ENCODE data around the gene HTT. TPM values are rescaled to one million over a fixed set of nuclear protein-coding genes. Genes with fewer than 3 reads are reported as not detected.

Gene HTT
- total RNA-seq, 1 donor = 44.5 TPM

GRCh38 chr4:3123181-3123671 is 48.7 kb downstream of the HTT start:
- peaks cover 9% of the 10 kb centered on the region for H3K79me2 ChIP-seq (ENCODE audit: insufficient read depth, low read length)
- H3K4me2 ChIP-seq (ENCODE audit: insufficient read depth, low read length) = no peak overlapping the region
- peaks cover 41% of the 10 kb centered on the region for H3K36me3 ChIP-seq (ENCODE audit: insufficient read depth, low read length)

GRCh38 chr4:3124070-3124767 is 49.7 kb downstream of the HTT start:
- H2AFZ ChIP-seq (ENCODE audit: low read length) = no peak overlapping the region
- H3K9me3 ChIP-seq (ENCODE audit: low read depth, low read length) = no peaks in the 10 kb centered on the region
- no peak overlapping the region for H3K4me2 ChIP-seq (ENCODE audit: insufficient read depth, low read length)
- peaks cover 4% of the 10 kb centered on the region for H3K79me2 ChIP-seq (ENCODE audit: insufficient read depth, low read length)
- no peak overlapping the region for H3K4me3 ChIP-seq (ENCODE audit: insufficient read depth, low read length)
- H3K36me3 ChIP-seq (ENCODE audit: insufficient read depth, low read length) = peaks cover 48% of the 10 kb centered on the region
- H3K4me1 ChIP-seq (ENCODE audit: insufficient read depth, low read length) = peaks cover 14% of the 10 kb centered on the region
- H3K27ac ChIP-seq (ENCODE audit: low read depth, low read length) = peak overlapping the region; percentile 38
- H4K20me1 ChIP-seq (ENCODE audit: insufficient read depth, low read length) = no peaks in the 10 kb centered on the region
- no peak for DNase-seq (ENCODE audit: insufficient read length, low spot score, missing footprints)
- no peaks in the 10 kb centered on the region for H3K27me3 ChIP-seq (ENCODE audit: insufficient read depth, low read length)
- TF ChIP-seq, protein P1, sequence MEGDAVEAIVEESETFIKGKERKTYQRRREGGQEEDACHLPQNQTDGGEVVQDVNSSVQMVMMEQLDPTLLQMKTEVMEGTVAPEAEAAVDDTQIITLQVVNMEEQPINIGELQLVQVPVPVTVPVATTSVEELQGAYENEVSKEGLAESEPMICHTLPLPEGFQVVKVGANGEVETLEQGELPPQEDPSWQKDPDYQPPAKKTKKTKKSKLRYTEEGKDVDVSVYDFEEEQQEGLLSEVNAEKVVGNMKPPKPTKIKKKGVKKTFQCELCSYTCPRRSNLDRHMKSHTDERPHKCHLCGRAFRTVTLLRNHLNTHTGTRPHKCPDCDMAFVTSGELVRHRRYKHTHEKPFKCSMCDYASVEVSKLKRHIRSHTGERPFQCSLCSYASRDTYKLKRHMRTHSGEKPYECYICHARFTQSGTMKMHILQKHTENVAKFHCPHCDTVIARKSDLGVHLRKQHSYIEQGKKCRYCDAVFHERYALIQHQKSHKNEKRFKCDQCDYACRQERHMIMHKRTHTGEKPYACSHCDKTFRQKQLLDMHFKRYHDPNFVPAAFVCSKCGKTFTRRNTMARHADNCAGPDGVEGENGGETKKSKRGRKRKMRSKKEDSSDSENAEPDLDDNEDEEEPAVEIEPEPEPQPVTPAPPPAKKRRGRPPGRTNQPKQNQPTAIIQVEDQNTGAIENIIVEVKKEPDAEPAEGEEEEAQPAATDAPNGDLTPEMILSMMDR (IDR thresholded peaks at IDR 0.05; ENCODE audit: extremely low read depth, low read depth, low read length) = no peak

More at GRCh38 chr4:3123181-3123671, 48.7 kb downstream of the HTT start:
- no peaks in the 10 kb centered on the region for H3K27me3 ChIP-seq (ENCODE audit: insufficient read depth, low read length)
- peak overlapping the region; percentile 61 for H3K27ac ChIP-seq (ENCODE audit: low read depth, low read length)
- peaks cover 9% of the 10 kb centered on the region for H3K4me1 ChIP-seq (ENCODE audit: insufficient read depth, low read length)
- H3K9me3 ChIP-seq (ENCODE audit: low read depth, low read length) = no peaks in the 10 kb centered on the region
- TF ChIP-seq, protein P1 (IDR thresholded peaks at IDR 0.05; ENCODE audit: extremely low read depth, low read depth, low read length) = no peak
- no peak overlapping the region for H2AFZ ChIP-seq (ENCODE audit: low read length)
- no peak overlapping the region for H3K4me3 ChIP-seq (ENCODE audit: insufficient read depth, low read length)
- H4K20me1 ChIP-seq (ENCODE audit: insufficient read depth, low read length) = no peaks in the 10 kb centered on the region
- DNase-seq (ENCODE audit: insufficient read length, low spot score, missing footprints) = no peak

GRCh38 chr4:3127112-3127511 is 52.6 kb downstream of the HTT start:
- H2AFZ ChIP-seq (ENCODE audit: low read length) = no peak overlapping the region
- H3K36me3 ChIP-seq (ENCODE audit: insufficient read depth, low read length) = peaks cover 56% of the 10 kb centered on the region
- no peak overlapping the region for H3K27ac ChIP-seq (ENCODE audit: low read depth, low read length)
- H3K27me3 ChIP-seq (ENCODE audit: insufficient read depth, low read length) = no peaks in the 10 kb centered on the region
- TF ChIP-seq, protein P1 (IDR thresholded peaks at IDR 0.05; ENCODE audit: extremely low read depth, low read depth, low read length) = no peak
- no peak overlapping the region for H3K4me3 ChIP-seq (ENCODE audit: insufficient read depth, low read length)
- H4K20me1 ChIP-seq (ENCODE audit: insufficient read depth, low read length) = no peaks in the 10 kb centered on the region
- H3K4me1 ChIP-seq (ENCODE audit: insufficient read depth, low read length) = peaks cover 16% of the 10 kb centered on the region
- DNase-seq (ENCODE audit: insufficient read length, low spot score, missing footprints) = no peak
- H3K79me2 ChIP-seq (ENCODE audit: insufficient read depth, low read length) = no peaks in the 10 kb centered on the region
- H3K9me3 ChIP-seq (ENCODE audit: low read depth, low read length) = no peaks in the 10 kb centered on the region
- H3K4me2 ChIP-seq (ENCODE audit: insufficient read depth, low read length) = no peak overlapping the region

GRCh38 chr4:3128058-3128457 is 53.6 kb downstream of the HTT start:
- TF ChIP-seq, protein P1 (IDR thresholded peaks at IDR 0.05; ENCODE audit: extremely low read depth, low read depth, low read length) = no peak
- no peaks in the 10 kb centered on the region for H3K27me3 ChIP-seq (ENCODE audit: insufficient read depth, low read length)
- DNase-seq (ENCODE audit: insufficient read length, low spot score, missing footprints) = peak; percentile 58

More at GRCh38 chr4:3128058-3128457, 53.6 kb downstream of the HTT start:
- H3K27ac ChIP-seq (ENCODE audit: low read depth, low read length) = no peak overlapping the region
- H3K36me3 ChIP-seq (ENCODE audit: insufficient read depth, low read length) = peaks cover 65% of the 10 kb centered on the region
- no peak overlapping the region for H3K4me2 ChIP-seq (ENCODE audit: insufficient read depth, low read length)
- no peaks in the 10 kb centered on the region for H3K9me3 ChIP-seq (ENCODE audit: low read depth, low read length)
- peaks cover 13% of the 10 kb centered on the region for H3K4me1 ChIP-seq (ENCODE audit: insufficient read depth, low read length)
- no peaks in the 10 kb centered on the region for H3K79me2 ChIP-seq (ENCODE audit: insufficient read depth, low read length)
- H2AFZ ChIP-seq (ENCODE audit: low read length) = no peak overlapping the region
- no peak overlapping the region for H3K4me3 ChIP-seq (ENCODE audit: insufficient read depth, low read length)
- no peaks in the 10 kb centered on the region for H4K20me1 ChIP-seq (ENCODE audit: insufficient read depth, low read length)
